Spleen (tissue), 13 donors: ENCODE data around the gene NKX1-1. TPM values are rescaled to one million over a fixed set of nuclear protein-coding genes. Genes with fewer than 3 reads are reported as not detected.

Experiments
- DNase-seq: peaks from one replicate; pipeline ENCODE4 v3.0.0-alpha.2; 2020
- H3K27ac ChIP-seq, 8 donors: fragments of 200-600 bp; sonication (generic) in 7 of 8; 1 replicate in 4 of 8; 2 replicates in 4 of 8; pipeline versions ENCODE4 v1.5.0 to v1.8.0; 2016 to 2021; ENCODE audit warnings: inconsistent platforms in 4 of 8, mild to moderate bottlenecking in 4 of 8, moderate library complexity in 1 of 8
- H3K27me3 ChIP-seq, 7 donors: fragments of 200-600 bp; sonication (generic) in 6 of 7; replicated peaks in 1 of 7; 1 replicate in 4 of 7; 2 replicates in 3 of 7; pipeline versions ENCODE4 v1.5.0 to v1.8.0; 2016 to 2021; ENCODE audit warnings: inconsistent platforms in 3 of 7, mild to moderate bottlenecking in 1 of 7
- H3K36me3 ChIP-seq, 6 donors: fragments of 200-600 bp; sonication (generic) in 5 of 6; 1 replicate in 4 of 6; 2 replicates in 2 of 6; pipeline versions ENCODE4 v1.5.0 to v1.8.0; 2016 to 2021; ENCODE audit warnings: inconsistent platforms in 2 of 6
- H3K4me1 ChIP-seq, 6 donors: fragments of 200-600 bp; sonication (generic) in 5 of 6; 1 replicate in 3 of 6; 2 replicates in 3 of 6; pipeline versions ENCODE4 v1.5.0 to v1.8.0; 2016 to 2021; ENCODE audit warnings: inconsistent platforms in 3 of 6
- H3K4me3 ChIP-seq, 8 donors: fragments of 200-600 bp; sonication (generic) in 7 of 8; 1 replicate in 4 of 8; 2 replicates in 4 of 8; pipeline versions ENCODE4 v1.5.0 to v1.8.0; 2016 to 2021; ENCODE audit warnings: inconsistent platforms in 4 of 8, mild to moderate bottlenecking in 4 of 8, moderate library complexity in 2 of 8
- H3K9me3 ChIP-seq, 8 donors: fragments of 200-600 bp; sonication (generic) in 7 of 8; 1 replicate in 4 of 8; 2 replicates in 4 of 8; pipeline versions ENCODE4 v1.5.0 to v1.8.0; 2016 to 2021; ENCODE audit warnings: inconsistent platforms in 4 of 8
- POLR2A ChIP-seq, 3 donors: fragments of 450-650 bp; IDR thresholded peaks; one replicate each; pipeline ENCODE4 v1.5.1; 2017; ENCODE audit warnings: antibody characterized with exemption in 3 of 3, mild to moderate bottlenecking in 1 of 3
- POLR2AphosphoS5 ChIP-seq, 3 donors: sonication (generic); formaldehyde crosslinking; IDR thresholded peaks; one replicate each; pipeline ENCODE4 v1.5.1; 2017; ENCODE audit warnings: antibody characterized with exemption in 3 of 3
- WGBS, 5 donors: extraction: QIAGEN DNeasy Blood & Tissue Kit in 3 of 5; methylation state at CpG; one replicate each; pipeline versions ENCODE4 v1.1.5 to v1.1.7; 2013 to 2018; 5-methylcytosine and 5-hydroxymethylcytosine counted together
- intact Hi-C: fragments of 100-400 bp; cut with DNase I; formaldehyde crosslinking; loops from one replicate; pipeline ENCODE4 v1.15.0; 2023; ENCODE audit warnings: low total_unique reads
- long read RNA-seq, 2 donors: transcript quantifications; one replicate each; lab custom pipeline, GENCODE V29; 2026
- polyA plus RNA-seq, 3 donors: library from polyadenylated mRNA; stranded (reverse); fragments of 200-250 nt; gene quantifications; one replicate each; pipeline ENCODE4 v1.2.1, GENCODE V29; 2013
- total RNA-seq, 7 donors: library from RNA; depleted of rRNA in 3 of 7; stranded (reverse); fragments of >200 nt in 3 of 7; fragmentation: NEBNext Ultra II Directional in 4 of 7; extraction: Animal tissue kit (Norgen Biotek cat#: 25700) in 4 of 7; gene quantifications; one replicate each; pipeline versions ENCODE4 v1.1.0 to v1.2.1, GENCODE V29; 2016 to 2021
- TF ChIP-seq, protein P1 (sequence below), 11 experiments: fragments of 200-600 bp in 7 of 11; fragments of 450-650 bp in 4 of 11; sonication (generic) in 4 of 11; IDR thresholded peaks in 8 of 11; conservative IDR thresholded peaks in 3 of 11; 1 replicate in 7 of 11; 2 replicates in 4 of 11; pipeline versions ENCODE4 v1.4.0 to v1.8.0; 2016 to 2021; ENCODE audit warnings: antibody characterized with exemption in 11 of 11, inconsistent platforms in 4 of 11, mild to moderate bottlenecking in 1 of 11
- donor health status: healthy with polysubstance abuse.
- donor health status: DM: no; HTN: no; CAD: no; lungs with moderate emphysema.
- donor health status: DM: no; HTN: no; CAD: no.
- donor health status: Bipolar disorder and iron deficiency.
- donor health status: healthy.
- donor health status: DM: no; HTN: no; CAD: no.
- donor health status: DM: yes; HTN: yes; CAD: no.

Gene NKX1-1
- not detected for total RNA-seq
- not detected for polyA plus RNA-seq
- long read RNA-seq, donor 1: 0 reads
- long read RNA-seq, donor 2: 0 reads

DNA sequence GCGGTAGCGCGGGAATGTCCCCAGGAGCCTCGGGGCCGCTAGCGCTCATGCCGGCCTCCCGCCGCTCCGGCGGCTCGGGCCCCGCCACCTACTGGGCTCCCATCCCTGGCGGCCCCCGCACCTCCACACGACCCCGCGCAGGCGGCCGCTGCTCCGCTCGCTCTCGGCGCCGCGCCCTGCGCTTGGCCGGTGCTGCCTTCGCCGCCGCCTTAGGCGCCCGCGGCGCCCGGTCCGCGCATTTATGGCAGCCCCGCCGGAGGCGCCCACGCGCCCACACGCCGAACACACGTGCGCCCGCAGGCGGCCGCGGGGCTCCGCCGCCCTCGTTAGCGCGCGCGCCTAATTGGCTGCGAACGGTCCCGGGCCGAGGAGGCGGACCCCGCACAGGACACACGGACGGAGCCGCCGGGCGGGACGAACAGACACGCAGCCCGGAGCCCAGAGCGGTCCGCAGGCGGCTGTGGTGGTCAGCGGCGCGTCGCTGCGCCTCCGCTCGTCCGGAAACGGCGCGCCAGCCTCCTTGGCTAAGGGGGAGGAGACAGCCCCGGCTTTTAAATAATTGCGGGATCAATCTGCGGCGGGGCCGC lies at the start of gene NKX1-1:
NKX1-1 (minus strand) TSS at position 49 of the 587 bp plus-strand sequence; CDS start at position 49, 0 bp downstream.
- peaks cover 0 to 35% (median 0%) of the 10 kb centered on the region in 8 donors for H3K9me3 ChIP-seq
- H3K4me3 ChIP-seq: peak within 1 kb of the TSS in 1 of 8 donors; percentile 9
- TF ChIP-seq, protein P1, sequence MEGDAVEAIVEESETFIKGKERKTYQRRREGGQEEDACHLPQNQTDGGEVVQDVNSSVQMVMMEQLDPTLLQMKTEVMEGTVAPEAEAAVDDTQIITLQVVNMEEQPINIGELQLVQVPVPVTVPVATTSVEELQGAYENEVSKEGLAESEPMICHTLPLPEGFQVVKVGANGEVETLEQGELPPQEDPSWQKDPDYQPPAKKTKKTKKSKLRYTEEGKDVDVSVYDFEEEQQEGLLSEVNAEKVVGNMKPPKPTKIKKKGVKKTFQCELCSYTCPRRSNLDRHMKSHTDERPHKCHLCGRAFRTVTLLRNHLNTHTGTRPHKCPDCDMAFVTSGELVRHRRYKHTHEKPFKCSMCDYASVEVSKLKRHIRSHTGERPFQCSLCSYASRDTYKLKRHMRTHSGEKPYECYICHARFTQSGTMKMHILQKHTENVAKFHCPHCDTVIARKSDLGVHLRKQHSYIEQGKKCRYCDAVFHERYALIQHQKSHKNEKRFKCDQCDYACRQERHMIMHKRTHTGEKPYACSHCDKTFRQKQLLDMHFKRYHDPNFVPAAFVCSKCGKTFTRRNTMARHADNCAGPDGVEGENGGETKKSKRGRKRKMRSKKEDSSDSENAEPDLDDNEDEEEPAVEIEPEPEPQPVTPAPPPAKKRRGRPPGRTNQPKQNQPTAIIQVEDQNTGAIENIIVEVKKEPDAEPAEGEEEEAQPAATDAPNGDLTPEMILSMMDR (IDR thresholded peaks at IDR 0.05 in 8 of 11, conservative IDR thresholded peaks at IDR 0.05 in 3 of 11): no peak
- TF ChIP-seq POLR2AphosphoS5 (IDR thresholded peaks at IDR 0.05): no peak
- no peak for TF ChIP-seq POLR2A (IDR thresholded peaks at IDR 0.05)
- 8 to 12% (median 8%) methylated on average over 11 to 91 of the region's 91 CpGs; no CpG with 5 or more reads in 1 of the 5 donors for WGBS, 5 donors
- H3K27ac ChIP-seq: no peak within 1 kb of the TSS
- H3K4me1 ChIP-seq: peaks cover 0 to 69% (median 42%) of the 10 kb centered on the region in 6 donors
- no peaks in the 10 kb centered on the region for H3K36me3 ChIP-seq
- no peak for DNase-seq
- intact Hi-C loops: no loop called here
- peaks cover 18 to 100% (median 98%) of the 10 kb centered on the region in 7 donors for H3K27me3 ChIP-seq

DNA sequence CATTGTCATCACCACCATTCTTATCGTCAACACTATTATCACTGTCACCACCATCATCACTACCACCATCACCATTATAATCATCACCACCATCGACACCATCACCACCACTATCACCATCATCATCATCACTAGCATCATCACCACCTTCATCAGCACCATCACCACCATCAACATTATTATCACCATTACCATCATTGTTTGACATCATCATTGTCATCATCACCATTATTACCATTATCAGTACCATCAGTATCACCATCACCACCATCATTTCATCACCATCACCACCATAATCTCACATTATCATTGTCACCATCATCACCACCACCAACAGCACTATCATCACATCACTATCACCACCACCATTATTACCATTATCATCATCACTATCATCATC lies 47.5 kb upstream of the NKX1-1 start:
- H3K27me3 ChIP-seq: peaks cover 0 to 34% (median 17%) of the 10 kb centered on the region in 7 donors
- WGBS, 5 donors: 88 to 93% (median 91%) methylated on average over 2 of the region's 2 CpGs
- DNase-seq: no peak
- TF ChIP-seq POLR2AphosphoS5 (IDR thresholded peaks at IDR 0.05) (no peak), POLR2A (IDR thresholded peaks at IDR 0.05) (no peak)
- TF ChIP-seq, protein P1 (IDR thresholded peaks at IDR 0.05 in 8 of 11, conservative IDR thresholded peaks at IDR 0.05 in 3 of 11): no peak
- no peak overlapping the region for H3K27ac ChIP-seq
- H3K36me3 ChIP-seq: no peaks in the 10 kb centered on the region
- no peak overlapping the region for H3K4me3 ChIP-seq
- no peaks in the 10 kb centered on the region for H3K4me1 ChIP-seq
- intact Hi-C loops: no loop called here
- H3K9me3 ChIP-seq: peaks cover 0 to 30% (median 15%) of the 10 kb centered on the region in 8 donors

DNA sequence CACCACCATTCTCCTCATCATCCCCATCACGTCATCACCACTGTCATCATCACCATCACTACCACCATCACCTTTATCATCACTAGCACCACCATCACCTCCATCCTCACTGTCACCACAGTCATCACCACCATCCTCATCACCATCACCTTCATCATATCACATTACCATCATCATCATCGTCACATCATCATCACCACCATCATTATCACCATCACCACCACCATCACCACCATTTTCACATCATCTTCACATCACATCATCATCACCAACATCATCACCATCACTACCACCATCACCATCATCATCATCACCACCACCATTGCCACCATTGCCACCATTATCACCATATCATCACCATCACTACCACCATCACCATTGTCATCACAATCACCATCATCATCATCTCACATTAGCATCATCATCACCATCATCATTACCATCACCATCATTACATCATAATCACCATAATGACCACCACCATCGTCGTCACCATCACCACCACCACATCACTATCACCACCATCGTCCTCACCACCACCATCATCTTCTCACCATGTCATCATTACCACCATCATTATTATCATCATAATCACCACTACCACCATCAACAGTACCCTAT lies 46.3 kb upstream of the NKX1-1 start:
- DNase-seq: no peak
- Histone ChIP-seq H3K27me3 (peaks cover 0 to 40% (median 21%) of the 10 kb centered on the region in 7 donors), H3K9me3 (peaks cover 0 to 30% (median 14%) of the 10 kb centered on the region in 8 donors), H3K4me1 (no peaks in the 10 kb centered on the region), H3K36me3 (no peaks in the 10 kb centered on the region), H3K27ac (no peak overlapping the region), H3K4me3 (no peak overlapping the region)
- WGBS, 5 donors: 57 to 75% (median 64%) methylated on average over 5 of the region's 5 CpGs
- TF ChIP-seq POLR2A (IDR thresholded peaks at IDR 0.05) (no peak), POLR2AphosphoS5 (IDR thresholded peaks at IDR 0.05) (no peak)
- TF ChIP-seq, protein P1 (IDR thresholded peaks at IDR 0.05 in 8 of 11, conservative IDR thresholded peaks at IDR 0.05 in 3 of 11): no peak
- intact Hi-C loops: no loop called here

DNA sequence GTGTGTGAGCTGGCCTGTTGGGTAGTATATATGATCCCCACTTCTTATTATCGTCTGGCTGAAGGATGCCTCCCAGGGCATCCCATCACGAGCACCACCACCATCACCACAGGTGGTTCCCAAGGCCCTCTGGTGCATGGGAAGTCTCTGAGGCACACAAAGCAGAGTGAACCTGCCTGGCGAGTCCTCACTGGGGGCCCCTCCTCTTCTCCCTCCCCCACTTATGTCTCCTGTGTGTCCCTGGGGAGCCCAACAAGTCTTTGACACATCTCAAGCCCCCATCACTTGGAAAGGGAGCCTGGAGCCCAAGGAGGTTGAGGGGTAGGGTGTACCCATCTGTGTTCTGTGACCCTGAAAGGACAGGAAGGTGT lies 45.5 kb upstream of the NKX1-1 start:
- H3K27me3 ChIP-seq: peaks cover 0 to 48% (median 21%) of the 10 kb centered on the region in 7 donors
- H3K27ac ChIP-seq: no peak overlapping the region
- 70 to 85% (median 80%) methylated on average over 2 to 3 of the region's 3 CpGs for WGBS, 5 donors
- H3K4me1 ChIP-seq: no peaks in the 10 kb centered on the region
- H3K9me3 ChIP-seq: peaks cover 0 to 30% (median 13%) of the 10 kb centered on the region in 8 donors
- H3K4me3 ChIP-seq: no peak overlapping the region
- TF ChIP-seq, protein P1 (IDR thresholded peaks at IDR 0.05 in 8 of 11, conservative IDR thresholded peaks at IDR 0.05 in 3 of 11): no peak
- TF ChIP-seq POLR2A (IDR thresholded peaks at IDR 0.05): no peak
- no peak for TF ChIP-seq POLR2AphosphoS5 (IDR thresholded peaks at IDR 0.05)
- no peaks in the 10 kb centered on the region for H3K36me3 ChIP-seq
- no peak for DNase-seq
- intact Hi-C loops: no loop called here
